ENCODE data around the gene DSC1.
A peak's percentile ranks its signal among the peaks of the same experiment; 100 is the strongest.
"Not testable (repeated sequence)": the region's sequence is repeated elsewhere in the genome, so short reads cannot be mapped to it uniquely, and the experiment has no call there.

DSC1 gene

GRCh38 chr18:31162825-31163435, at the start of gene DSC1:
TSS of gene DSC1 (minus strand) at chr18:31162856. CDS start at chr18:31162594, 262 bp downstream.
- DNase-seq (ENCODE audit: low read depth, low spot score), result no peak

- DNase-seq (ENCODE audit: low read depth, low spot score), result peak; percentile 50
Observed at GRCh38 chr18:31211047-31211446, 48.4 kb upstream of the DSC1 start.

- DNase-seq (ENCODE audit: low read depth, low spot score), result no peak
Observed at GRCh38 chr18:31209041-31209440, 46.4 kb upstream of the DSC1 start.

- DNase-seq (ENCODE audit: low read depth, low spot score), result no peak
Observed at GRCh38 chr18:31207391-31207790, 44.7 kb upstream of the DSC1 start.

GRCh38 chr18:31206787-31207381, 44.2 kb upstream of the DSC1 start:
- peak; percentile 93 for DNase-seq (ENCODE audit: low read depth, low spot score)

GRCh38 chr18:31206071-31206470, 43.4 kb upstream of the DSC1 start:
- no peak for DNase-seq (ENCODE audit: low read depth, low spot score)

GRCh38 chr18:31205273-31205672, 42.6 kb upstream of the DSC1 start:
- no peak for DNase-seq (ENCODE audit: low read depth, low spot score)

- no peak for DNase-seq (ENCODE audit: low read depth, low spot score)
Observed at GRCh38 chr18:31204833-31205232, 42.2 kb upstream of the DSC1 start.

GRCh38 chr18:31204166-31204565, 41.5 kb upstream of the DSC1 start:
- no peak for DNase-seq (ENCODE audit: low read depth, low spot score)

- DNase-seq (ENCODE audit: low read depth, low spot score), result no peak
Observed at GRCh38 chr18:31203794-31204148, 41.1 kb upstream of the DSC1 start.

GRCh38 chr18:31203096-31203793, 40.6 kb upstream of the DSC1 start:
- no peak for DNase-seq (ENCODE audit: low read depth, low spot score)

- no peak for DNase-seq (ENCODE audit: low read depth, low spot score)
Observed at GRCh38 chr18:31199190-31199769, 36.6 kb upstream of the DSC1 start.

GRCh38 chr18:31197676-31198075, 35.0 kb upstream of the DSC1 start:
- no peak for DNase-seq (ENCODE audit: low read depth, low spot score)

- DNase-seq (ENCODE audit: low read depth, low spot score), result no peak
Observed at GRCh38 chr18:31195063-31195462, 32.4 kb upstream of the DSC1 start.

- DNase-seq (ENCODE audit: low read depth, low spot score), result no peak
Observed at GRCh38 chr18:31192086-31192776, 29.6 kb upstream of the DSC1 start.

GRCh38 chr18:31190919-31191318, 28.3 kb upstream of the DSC1 start:
- DNase-seq (ENCODE audit: low read depth, low spot score), result peak; percentile 52

- no peak for DNase-seq (ENCODE audit: low read depth, low spot score)
Observed at GRCh38 chr18:31189757-31190156, 27.1 kb upstream of the DSC1 start.

GRCh38 chr18:31185186-31185950, 22.7 kb upstream of the DSC1 start:
- DNase-seq (ENCODE audit: low read depth, low spot score), result no peak

GRCh38 chr18:31183302-31183701, 20.6 kb upstream of the DSC1 start:
- DNase-seq (ENCODE audit: low read depth, low spot score), result no peak

GRCh38 chr18:31177369-31177768, 14.7 kb upstream of the DSC1 start:
- DNase-seq (ENCODE audit: low read depth, low spot score), result not testable (repeated sequence)

GRCh38 chr18:31176531-31176930, 13.9 kb upstream of the DSC1 start:
- DNase-seq (ENCODE audit: low read depth, low spot score), result no peak

Data from ELF-1 (cell line).